ENCODE data around the gene PRR5L.

DNA sequence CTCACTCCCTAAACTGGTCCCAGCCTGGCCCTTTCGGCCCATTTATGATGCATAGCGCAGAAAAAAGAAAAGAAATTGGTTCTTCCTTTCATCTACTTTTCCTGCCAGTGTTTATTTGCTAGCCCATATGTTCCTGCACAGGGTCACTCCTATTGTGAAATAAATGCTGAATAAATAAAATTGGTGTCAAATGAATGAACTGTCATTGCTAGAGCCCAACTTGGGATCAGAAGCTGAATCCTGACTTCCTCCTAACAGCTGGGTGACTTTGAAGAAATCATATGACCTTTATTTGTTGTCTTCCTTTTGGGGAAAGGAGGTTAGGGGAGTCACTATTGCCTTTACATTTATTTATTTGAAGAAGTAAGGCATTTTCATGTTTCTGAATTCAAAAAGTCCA, 92.0 kb downstream of the PRR5L start:
- TF ChIP-seq CTCF (IDR thresholded peaks at IDR 0.05) (no peak), POLR2A (IDR thresholded peaks at IDR 0.05) (no peak)

All from thyroid gland (tissue), 4 donors.